CD4-positive, alpha-beta T cell (primary cell): ENCODE data around the gene KCNK17. TPM values are rescaled to one million over a fixed set of nuclear protein-coding genes. Genes with fewer than 3 reads are reported as not detected.

Experiments used
- ATAC-seq: fragments of 200-7000 bp; cut with Tn5 transposase; one replicate; pipeline ENCODE4 v1.10.0; 2022; ENCODE audit warnings: mild to moderate bottlenecking; ENCODE audit not compliant: poor library complexity
- CTCF ChIA-PET: fragments of 350-600 bp; sonication (Branson Sonifier 250); formaldehyde crosslinking; loops from one replicate; lab custom pipeline; 2021; ENCODE audit warnings: antibody characterized with exemption, inconsistent platforms; lab: Charles Lee
- POLR2A ChIA-PET: fragments of 350-600 bp; sonication (Branson Sonifier 250); formaldehyde crosslinking; loops from one replicate; lab custom pipeline; 2021; ENCODE audit warnings: antibody characterized with exemption, inconsistent platforms; lab: Charles Lee
- DNase-seq, 14 experiments: peaks; one replicate each; pipeline ENCODE4 v3.0.0-alpha.2; 2013 to 2020; ENCODE audit warnings: mixed read lengths in 2 of 14
- H3K27ac ChIP-seq, 2 donors: one replicate each; pipeline versions ENCODE4 v1.5.1 to v1.7.0; 2013; ENCODE audit warnings: low read length in 2 of 2, low read depth in 1 of 2, mild to moderate bottlenecking in 1 of 2
- H3K27me3 ChIP-seq, 2 experiments: 1 replicate in 1 of 2; 2 replicates in 1 of 2; pipeline versions ENCODE4 v1.6.1 to v1.7.0; 2013; ENCODE audit warnings: low read length in 2 of 2, control low read depth in 1 of 2, mild to moderate bottlenecking in 1 of 2, moderate library complexity in 1 of 2; ENCODE audit not compliant: insufficient read depth in 2 of 2, control insufficient read depth in 1 of 2
- H3K36me3 ChIP-seq: one replicate; pipeline ENCODE4 v1.6.1; 2013; ENCODE audit warnings: low read length, control low read depth; ENCODE audit not compliant: insufficient read depth
- H3K4me1 ChIP-seq: one replicate; pipeline ENCODE4 v1.6.1; 2013; ENCODE audit warnings: low read length, control low read depth; ENCODE audit not compliant: insufficient read depth
- H3K4me3 ChIP-seq: one replicate; pipeline ENCODE4 v1.5.1; 2013; ENCODE audit warnings: mild to moderate bottlenecking, low read length, moderate library complexity
- H3K9me3 ChIP-seq, 2 experiments: 1 replicate in 1 of 2; 2 replicates in 1 of 2; pipeline versions ENCODE4 v1.6.1 to v1.7.0; 2013; ENCODE audit warnings: low read length in 2 of 2, mild to moderate bottlenecking in 2 of 2, control low read depth in 1 of 2, moderate library complexity in 1 of 2; ENCODE audit not compliant: control insufficient read depth in 1 of 2, insufficient read depth in 1 of 2
- H3K27ac Mint-ChIP-seq: one replicate; pipeline ENCODE4 v1.8.0; 2020; ENCODE audit warnings: mixed read lengths
- H3K27me3 Mint-ChIP-seq: one replicate; pipeline ENCODE4 v1.8.0; 2021; ENCODE audit warnings: mixed read lengths
- H3K36me3 Mint-ChIP-seq: one replicate; pipeline ENCODE4 v1.8.0; 2021; ENCODE audit warnings: low read depth, mixed read lengths
- H3K4me1 Mint-ChIP-seq: one replicate; pipeline ENCODE4 v1.8.0; 2021; ENCODE audit warnings: low read depth, mixed read lengths
- H3K4me3 Mint-ChIP-seq: one replicate; pipeline ENCODE4 v1.8.0; 2020; ENCODE audit warnings: mild to moderate bottlenecking, mixed read lengths
- H3K9me3 Mint-ChIP-seq: one replicate; pipeline ENCODE4 v1.8.0; 2020; ENCODE audit warnings: mixed read lengths
- intact Hi-C, 2 experiments: fragments of 100-400 bp; cut with DNase I in 1 of 2; cut with micrococcal nuclease in 1 of 2; formaldehyde crosslinking; loops; one replicate each; pipeline versions ENCODE4 v1.15.1 to v1.9.0; 2023 to 2025; cut with DNase I, micrococcal nuclease
- total RNA-seq, 174 experiments: library from RNA in 2 of 174; stranded (reverse) in 2 of 174; gene quantifications; one replicate each; pipeline ENCODE4 v1.2.3 and lab custom pipeline; 2021 to 2026
- TF ChIP-seq, protein P1 (sequence below): fragments of 200-600 bp; IDR thresholded peaks from one replicate; pipeline ENCODE4 v1.8.0; 2022; ENCODE audit warnings: antibody characterized with exemption, mild to moderate bottlenecking

The KCNK17 gene
- total RNA-seq, 2 experiments from 2014 or later: not detected

DNA sequence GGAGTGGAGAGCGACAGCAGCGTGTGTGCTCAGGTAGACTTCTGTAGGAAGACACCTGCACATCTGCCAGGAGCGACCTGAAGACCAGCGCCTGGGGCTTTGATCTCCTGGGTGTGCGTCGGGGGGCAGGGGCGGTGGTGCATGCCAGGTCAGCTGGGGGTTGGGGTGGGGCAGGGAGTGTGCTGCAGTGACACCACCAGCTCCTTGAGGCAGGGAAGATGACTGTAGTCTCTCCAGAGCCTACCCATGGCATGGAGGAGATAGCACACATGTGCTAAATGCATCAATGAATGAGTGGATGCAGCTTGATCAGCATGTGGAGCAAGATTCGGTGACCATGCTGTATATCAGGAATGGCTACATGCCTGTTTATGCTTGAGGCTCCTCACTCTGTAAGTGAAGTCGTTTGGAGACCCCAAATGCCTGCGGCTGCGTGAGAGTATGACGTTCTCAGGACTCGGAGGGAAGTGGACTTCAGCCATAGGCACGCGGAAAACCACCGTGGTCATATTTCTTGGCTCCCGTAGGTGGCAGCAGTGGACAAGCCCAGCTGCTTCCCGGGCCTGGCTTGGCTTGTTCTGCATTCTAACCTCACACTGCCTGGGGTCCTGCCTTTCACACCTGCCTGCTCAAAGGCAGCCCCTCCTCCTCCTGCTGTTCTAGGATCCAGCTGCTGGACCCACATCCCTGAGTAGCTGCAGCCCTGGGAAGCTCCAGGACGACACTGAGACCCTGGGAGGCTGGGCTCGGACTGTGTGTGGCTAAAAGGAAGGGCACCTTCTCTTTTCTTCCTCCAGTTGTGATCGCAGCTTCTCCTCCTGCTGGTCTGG lies 47.7 kb upstream of the KCNK17 start:
- ChIA-PET CTCF (interaction anchor here (1.2 to 1.3 kb wide), 2 partner anchors 13 to 1666 kb away, joined by 3 read pairs; no protein-coding TSS in a partner anchor), POLR2A (no interaction called here)
- H3K27me3 ChIP-seq: no peaks in the 10 kb centered on the region
- DNase-seq: peak in 13 of 14 experiments; percentile 13 to 65 (median 26)
- Mint-ChIP-seq H3K27ac (no peak overlapping the region), H3K27me3 (peaks cover 12% of the 10 kb centered on the region), H3K36me3 (no peaks in the 10 kb centered on the region), H3K4me3 (no peak overlapping the region), H3K9me3 (no peaks in the 10 kb centered on the region), H3K4me1 (peaks cover 4% of the 10 kb centered on the region)
- no peak overlapping the region for H3K4me3 ChIP-seq
- TF ChIP-seq, protein P1, sequence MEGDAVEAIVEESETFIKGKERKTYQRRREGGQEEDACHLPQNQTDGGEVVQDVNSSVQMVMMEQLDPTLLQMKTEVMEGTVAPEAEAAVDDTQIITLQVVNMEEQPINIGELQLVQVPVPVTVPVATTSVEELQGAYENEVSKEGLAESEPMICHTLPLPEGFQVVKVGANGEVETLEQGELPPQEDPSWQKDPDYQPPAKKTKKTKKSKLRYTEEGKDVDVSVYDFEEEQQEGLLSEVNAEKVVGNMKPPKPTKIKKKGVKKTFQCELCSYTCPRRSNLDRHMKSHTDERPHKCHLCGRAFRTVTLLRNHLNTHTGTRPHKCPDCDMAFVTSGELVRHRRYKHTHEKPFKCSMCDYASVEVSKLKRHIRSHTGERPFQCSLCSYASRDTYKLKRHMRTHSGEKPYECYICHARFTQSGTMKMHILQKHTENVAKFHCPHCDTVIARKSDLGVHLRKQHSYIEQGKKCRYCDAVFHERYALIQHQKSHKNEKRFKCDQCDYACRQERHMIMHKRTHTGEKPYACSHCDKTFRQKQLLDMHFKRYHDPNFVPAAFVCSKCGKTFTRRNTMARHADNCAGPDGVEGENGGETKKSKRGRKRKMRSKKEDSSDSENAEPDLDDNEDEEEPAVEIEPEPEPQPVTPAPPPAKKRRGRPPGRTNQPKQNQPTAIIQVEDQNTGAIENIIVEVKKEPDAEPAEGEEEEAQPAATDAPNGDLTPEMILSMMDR: peak; percentile 60
- no peaks in the 10 kb centered on the region for H3K36me3 ChIP-seq
- H3K27ac ChIP-seq: no peak overlapping the region
- intact Hi-C loops: loop anchor here (5.0 kb wide), 3 partner anchors 945 to 1665 kb away; no protein-coding TSS in a partner anchor
- H3K9me3 ChIP-seq: no peaks in the 10 kb centered on the region
- peaks cover 7% of the 10 kb centered on the region for H3K4me1 ChIP-seq
- ATAC-seq: peak; percentile 52

DNA sequence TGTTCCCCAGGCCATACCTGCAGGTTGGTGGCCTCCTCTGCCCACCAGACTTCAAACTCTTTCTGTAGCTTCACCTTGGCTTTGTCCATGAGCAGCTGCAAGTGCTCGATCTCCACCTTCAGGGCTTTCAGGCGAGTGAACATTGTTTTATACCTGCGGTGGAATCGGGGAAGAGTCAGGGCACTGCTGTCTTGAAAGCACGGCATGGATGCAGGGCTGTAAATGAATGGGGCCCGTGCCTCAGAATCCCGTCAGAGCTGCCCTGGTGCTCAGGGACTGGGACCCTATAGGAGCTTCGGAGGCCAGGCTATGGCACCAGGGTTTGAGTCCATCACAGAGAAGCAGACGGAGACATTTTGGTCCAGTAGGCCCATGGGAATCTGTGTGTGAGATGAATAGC lies 46.2 kb upstream of the KCNK17 start:
- no peak for DNase-seq
- Mint-ChIP-seq H3K4me1 (peaks cover 4% of the 10 kb centered on the region), H3K27ac (no peak overlapping the region), H3K36me3 (no peaks in the 10 kb centered on the region), H3K9me3 (no peaks in the 10 kb centered on the region), H3K27me3 (peaks cover 12% of the 10 kb centered on the region), H3K4me3 (no peak overlapping the region)
- H3K4me1 ChIP-seq: peaks cover 7% of the 10 kb centered on the region
- POLR2A ChIA-PET: no interaction called here
- intact Hi-C loops: loop anchor here (5.0 kb wide), 3 partner anchors 947 to 1667 kb away; no protein-coding TSS in a partner anchor
- no peaks in the 10 kb centered on the region for H3K36me3 ChIP-seq
- no peaks in the 10 kb centered on the region for H3K27me3 ChIP-seq
- no peak for ATAC-seq
- H3K9me3 ChIP-seq: no peaks in the 10 kb centered on the region
- CTCF ChIA-PET: no interaction called here
- no peak overlapping the region for H3K4me3 ChIP-seq
- no peak overlapping the region for H3K27ac ChIP-seq
- TF ChIP-seq, protein P1: no peak

DNA sequence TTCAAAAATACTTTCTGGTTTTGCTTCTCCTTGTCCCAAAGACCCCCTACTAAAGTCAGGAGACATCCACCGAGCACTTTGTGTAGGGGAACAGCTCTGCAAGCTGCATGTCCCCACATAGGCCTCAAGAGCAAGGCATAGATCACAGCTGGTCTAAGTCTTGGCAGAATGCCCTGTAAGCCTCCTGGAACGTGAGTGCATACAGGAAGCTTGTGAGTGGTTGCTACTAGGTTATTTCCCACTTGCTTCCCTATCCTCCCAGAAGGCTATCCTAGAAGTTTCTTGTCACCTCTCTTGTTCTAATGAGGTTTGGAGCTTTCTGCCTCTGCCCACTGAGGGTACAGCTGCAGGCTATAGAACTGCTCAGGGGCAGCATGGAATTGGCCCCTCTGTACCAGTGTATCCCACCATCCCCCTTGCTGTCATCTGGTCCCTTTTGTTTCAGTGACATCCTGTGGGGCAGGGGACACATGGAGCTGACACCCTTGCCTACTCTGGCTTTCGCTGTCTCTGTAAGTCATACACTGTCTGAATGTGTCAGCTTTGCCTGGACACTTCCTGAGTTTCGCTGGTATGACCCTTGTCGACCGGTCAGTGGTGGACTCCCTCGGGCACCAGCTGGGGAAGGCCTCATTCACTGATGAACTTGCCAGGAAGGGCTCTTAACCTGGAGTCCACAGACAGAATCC lies 43.9 kb upstream of the KCNK17 start:
- DNase-seq: peak in 1 of 14 experiments; percentile 1
- Mint-ChIP-seq H3K4me1 (peaks cover 4% of the 10 kb centered on the region), H3K27ac (no peak overlapping the region), H3K27me3 (peaks cover 12% of the 10 kb centered on the region), H3K4me3 (no peak overlapping the region), H3K9me3 (no peaks in the 10 kb centered on the region), H3K36me3 (no peaks in the 10 kb centered on the region)
- no peak for ATAC-seq
- no peaks in the 10 kb centered on the region for H3K36me3 ChIP-seq
- no peak overlapping the region for H3K4me3 ChIP-seq
- no peaks in the 10 kb centered on the region for H3K9me3 ChIP-seq
- TF ChIP-seq, protein P1: no peak
- no peak overlapping the region for H3K27ac ChIP-seq
- ChIA-PET CTCF (no interaction called here), POLR2A (no interaction called here)
- no peaks in the 10 kb centered on the region for H3K27me3 ChIP-seq
- H3K4me1 ChIP-seq: peaks cover 7% of the 10 kb centered on the region
- intact Hi-C loops: loop anchor here in 1 of 2 experiments (10.0 kb wide), 1 partner anchor 947 kb away; no protein-coding TSS in a partner anchor
